Mammary epithelial cell (primary cell): ENCODE data around the gene SCGN.

Source experiments
- CTCF ChIP-seq, 2 donors: IDR thresholded peaks in 1 of 2; conservative IDR thresholded peaks in 1 of 2; 2 replicates each; pipeline ENCODE4 v1.5.1; 2011 to 2012; ENCODE audit warnings: inconsistent platforms in 2 of 2, low read length in 2 of 2, mild to moderate bottlenecking in 2 of 2, control low read depth in 1 of 2, low read depth in 1 of 2; ENCODE audit not compliant: insufficient read depth in 1 of 2; ENCODE audit errors: extremely low read depth in 1 of 2
- EZH2 ChIP-seq: IDR thresholded peaks from 2 replicates; pipeline ENCODE4 v1.6.1; 2012; ENCODE audit warnings: low read length, inconsistent platforms, borderline replicate concordance

GRCh38 chr6:25637211-25637610, 14.8 kb upstream of the SCGN start:
- TF ChIP-seq CTCF (conservative IDR thresholded peaks at IDR 0.05 in 1 of 2, IDR thresholded peaks at IDR 0.05 in 1 of 2; ENCODE audit: extremely low read depth in 1 of 2, insufficient read depth in 1 of 2, low read depth in 1 of 2, low read length in 2 of 2) (no peak), EZH2 (no peak)
